HG03439 (cell line): ENCODE data around the gene B9D1.

Source experiments
- ATAC-seq: cut with Tn5 transposase; IDR thresholded peaks from one replicate; pipeline ENCODE4 v1.9.1; 2021; ENCODE audit warnings: mild to moderate bottlenecking, moderate library complexity; ENCODE audit not compliant: unreplicated experiment

The B9D1 gene

DNA sequence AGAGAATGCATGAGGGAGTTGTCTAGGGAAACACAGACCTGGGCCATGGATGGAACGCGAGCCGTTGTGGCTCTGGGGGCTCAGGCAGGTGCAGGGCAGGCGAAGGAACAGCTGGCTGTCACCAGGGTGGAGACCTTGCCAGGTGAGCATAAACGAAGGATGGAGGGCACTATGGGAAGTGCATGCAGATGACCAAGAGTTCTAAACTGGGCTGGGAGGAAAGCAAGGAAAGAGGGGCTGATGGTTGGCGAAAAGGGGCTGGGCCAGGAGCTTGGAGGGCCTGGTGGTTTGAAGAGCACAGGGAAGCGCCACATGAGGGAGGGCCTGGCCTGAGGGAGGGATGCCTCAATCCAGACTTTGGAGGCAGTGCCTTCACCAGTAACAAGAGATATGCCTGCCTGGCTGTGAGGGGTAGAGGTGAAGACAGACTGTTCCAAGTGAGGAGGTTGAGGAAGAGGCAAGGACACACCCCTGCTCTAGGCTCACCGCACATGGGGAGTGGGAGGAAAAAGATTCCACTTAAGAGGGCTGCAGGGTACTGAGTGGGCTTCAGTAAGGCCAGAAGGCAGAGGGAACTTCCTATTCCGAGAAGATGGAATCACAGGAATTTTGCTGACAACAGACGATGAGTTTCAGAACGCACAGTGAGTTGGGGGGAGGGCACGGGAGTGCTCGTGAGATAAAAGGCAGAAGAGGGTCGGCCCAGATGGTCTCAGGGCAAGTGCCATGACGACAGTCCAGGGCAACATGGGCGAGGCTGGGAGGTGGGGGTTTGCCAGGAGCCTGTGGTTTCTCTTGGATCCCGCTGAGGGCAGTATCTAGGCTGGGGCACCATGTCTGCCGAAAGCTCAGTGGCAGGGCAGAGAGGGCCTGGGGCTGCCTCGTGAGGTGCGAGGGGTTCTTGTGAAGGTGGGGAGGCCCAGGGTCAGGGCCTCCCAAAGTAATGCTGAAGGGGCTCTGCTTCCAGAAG is 20.6 kb downstream of the B9D1 start:
- no peak for ATAC-seq

DNA sequence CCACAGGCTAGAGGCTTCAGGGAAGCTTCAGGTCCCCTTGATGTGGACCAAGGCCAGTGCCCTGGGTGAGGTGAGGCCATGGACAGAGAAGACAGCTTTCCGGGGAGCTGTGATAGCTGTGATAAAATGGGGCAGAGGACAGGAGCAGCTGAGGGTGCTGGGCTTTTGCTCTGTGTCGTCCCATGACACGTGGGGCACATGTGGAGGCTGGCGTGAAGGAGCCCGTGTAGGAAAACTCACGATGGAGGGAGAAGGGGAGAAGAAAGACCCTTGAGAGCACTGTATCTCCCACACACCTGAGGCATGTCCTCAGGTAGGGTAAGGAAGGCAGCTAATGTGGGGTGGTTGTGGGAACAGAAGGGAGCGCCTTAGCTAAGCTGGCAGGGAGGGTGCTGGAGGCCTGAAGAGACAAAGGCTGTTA is 21.3 kb downstream of the B9D1 start:
- ATAC-seq, result no peak

DNA sequence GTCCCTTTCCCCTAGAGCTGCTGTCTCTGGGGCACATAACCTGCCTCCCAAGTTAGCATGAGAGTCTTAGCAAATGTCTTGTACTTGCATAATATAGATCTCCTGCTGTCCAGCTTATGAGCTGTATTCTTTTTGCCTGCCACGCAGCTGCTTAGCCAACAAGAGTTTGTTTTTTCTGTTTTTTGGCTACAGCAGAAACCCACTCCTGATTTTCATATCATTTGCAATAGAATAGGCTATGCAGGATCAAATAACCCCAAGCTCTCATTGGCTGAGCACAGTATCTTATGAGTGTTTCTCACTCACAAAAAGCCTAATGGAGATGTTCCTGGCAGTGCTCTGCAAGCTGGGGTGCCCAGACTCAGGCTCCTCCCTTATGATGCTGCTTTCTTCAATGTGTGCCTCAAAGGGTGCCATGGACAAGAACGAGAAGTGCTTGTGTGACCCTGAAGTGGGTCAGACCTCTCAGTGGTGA is 23.1 kb downstream of the B9D1 start:
- ATAC-seq, result no peak

DNA sequence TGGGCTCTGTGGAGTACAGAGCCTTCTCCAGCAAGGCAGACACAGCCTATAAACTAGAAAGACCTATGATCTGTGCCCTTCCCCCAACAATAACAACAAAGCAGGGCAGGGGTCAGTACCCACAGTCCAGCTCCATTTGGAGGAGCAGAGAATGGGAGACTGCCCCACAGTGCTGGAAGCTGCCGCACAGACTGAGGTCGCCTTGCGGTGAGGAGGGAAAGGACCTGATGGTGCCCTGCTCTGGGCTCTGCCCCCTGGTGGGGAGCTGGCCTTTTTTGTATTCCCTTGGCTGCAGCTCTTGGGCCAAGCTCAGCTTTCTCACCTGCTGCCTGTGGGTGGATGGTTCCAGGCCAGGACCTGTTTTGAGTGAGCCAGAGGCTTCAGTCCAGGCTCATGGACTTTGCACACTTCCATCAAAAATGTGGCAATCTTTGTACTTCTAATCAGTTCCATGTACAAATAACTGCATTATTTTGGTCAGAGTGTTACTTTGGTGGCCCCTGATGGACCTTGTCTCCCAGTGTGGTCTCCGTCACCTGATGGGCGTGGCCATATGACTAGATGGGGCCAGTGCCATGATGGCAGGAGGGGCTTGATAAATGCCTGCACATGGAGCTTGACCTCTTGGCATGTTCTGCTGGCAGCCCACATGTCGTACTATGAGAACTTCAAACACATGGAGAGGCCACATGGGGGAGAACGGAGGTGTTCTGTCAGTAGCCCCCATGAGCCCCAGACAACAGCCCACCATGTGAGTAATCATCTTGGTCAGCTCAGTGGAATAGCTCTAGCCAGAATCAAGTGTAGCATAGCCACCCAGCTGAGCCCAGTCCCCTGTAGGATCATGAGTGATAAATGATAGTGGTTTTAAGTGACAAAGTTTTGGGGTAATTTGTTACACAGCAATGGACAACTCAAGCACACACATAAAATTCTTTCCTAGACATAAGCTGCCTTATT is 24.2 kb downstream of the B9D1 start:
- ATAC-seq, result no peak

DNA sequence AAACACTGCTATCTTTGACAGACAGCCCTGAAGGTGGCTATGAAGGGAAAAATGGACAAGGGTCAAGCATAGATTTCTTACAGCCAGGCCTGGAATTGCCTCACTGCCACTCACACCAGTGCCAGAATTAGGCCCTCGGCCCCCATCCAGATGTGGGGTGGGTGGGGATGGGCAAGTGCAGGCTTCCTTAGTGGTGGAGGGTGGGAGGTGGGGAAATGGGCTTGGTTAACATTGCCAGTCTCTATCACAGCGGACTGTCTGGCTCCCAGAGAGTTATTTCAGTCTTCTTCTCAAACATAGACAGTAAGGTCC is 24.9 kb downstream of the B9D1 start:
- no peak for ATAC-seq

DNA sequence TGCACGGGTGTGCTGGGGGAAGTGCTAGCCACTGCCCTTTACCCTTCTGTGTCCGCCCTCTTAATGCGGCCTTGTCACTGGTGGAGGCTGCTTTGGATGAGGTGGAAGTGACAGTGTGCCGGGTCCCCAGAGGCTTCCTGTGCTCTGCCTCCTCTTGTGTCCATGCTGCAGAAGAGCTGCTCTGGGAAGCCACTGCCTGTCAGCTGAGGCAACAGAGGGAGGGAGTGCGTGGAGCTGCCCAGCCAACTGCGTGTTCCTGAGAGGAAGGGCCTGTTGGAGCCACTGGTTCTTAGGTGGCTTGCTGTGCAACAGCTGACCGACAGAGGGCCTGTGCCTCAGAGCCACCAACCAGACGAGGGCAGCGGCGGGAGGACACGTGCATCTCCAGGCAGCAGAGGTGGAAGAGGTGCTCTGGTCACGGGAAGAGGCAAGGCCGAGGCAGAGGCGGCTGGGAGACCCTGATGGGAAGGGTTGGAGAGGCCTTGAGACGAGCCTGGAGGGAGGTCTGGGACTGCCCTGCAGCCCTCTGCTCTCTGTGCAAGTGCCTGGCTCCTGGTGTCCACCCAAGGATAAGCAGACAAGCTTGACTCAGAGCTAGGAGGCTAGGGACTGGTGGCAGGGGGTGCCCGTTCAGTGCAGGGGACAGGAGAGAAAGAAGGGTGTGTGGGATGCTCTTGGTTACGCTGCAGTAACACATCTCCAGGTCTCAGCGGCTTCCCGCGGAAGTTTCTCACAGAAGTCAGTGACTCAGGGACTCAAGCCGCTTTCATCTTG is 25.4 kb downstream of the B9D1 start:
- no peak for ATAC-seq

DNA sequence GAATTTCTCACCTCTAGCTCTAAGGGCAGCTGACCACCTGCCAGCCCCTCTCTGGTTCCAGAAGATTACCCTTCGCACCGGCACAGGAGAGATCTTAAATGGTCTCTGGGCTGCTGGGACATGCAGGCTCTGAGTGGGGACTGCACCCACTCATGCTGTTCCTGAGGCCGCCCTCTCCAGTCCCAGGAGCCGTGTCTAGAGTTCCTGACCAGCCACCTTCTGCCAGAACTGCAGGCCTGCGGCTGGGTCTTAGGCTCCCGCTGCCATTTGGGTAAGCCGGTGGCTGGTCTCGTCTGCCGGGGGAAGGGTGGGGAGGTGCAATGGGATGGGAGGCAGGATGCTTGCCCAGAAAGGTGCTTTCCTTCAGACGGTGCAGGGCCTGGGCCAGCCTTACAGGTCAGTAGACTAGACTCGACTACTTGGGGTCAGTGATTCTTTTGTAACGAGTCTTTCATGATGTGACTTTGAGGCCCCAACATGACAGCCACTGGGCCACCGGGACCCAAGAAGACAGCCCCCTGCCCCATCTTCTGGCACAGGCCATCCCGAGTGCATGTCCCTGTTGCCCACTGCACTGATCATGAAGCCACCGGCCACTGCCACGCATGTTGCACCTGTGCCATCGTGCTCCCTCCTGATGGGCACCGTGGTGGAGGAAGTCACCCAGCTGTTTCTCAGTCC is 26.4 kb downstream of the B9D1 start:
- no peak for ATAC-seq

DNA sequence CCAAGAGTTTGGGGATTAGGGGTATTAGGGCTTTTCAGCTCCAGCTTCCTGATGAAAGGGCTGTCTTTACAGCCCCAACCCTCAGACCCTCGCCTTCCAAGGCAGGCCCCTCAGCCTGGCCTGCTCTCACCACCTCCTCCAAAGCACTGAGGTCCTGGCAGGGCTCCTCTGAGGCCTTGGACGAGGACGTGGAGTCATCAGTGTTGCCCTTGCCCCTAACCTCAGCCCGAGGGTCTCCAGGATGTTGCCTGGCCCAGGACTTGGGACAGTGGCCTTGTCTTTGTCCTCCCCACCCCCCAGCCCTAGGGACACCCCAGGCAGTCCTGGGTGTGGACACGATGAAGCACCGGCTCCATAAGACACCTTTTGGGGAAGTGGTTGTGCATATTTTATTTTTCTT is 28.2 kb downstream of the B9D1 start:
- ATAC-seq, result no peak

DNA sequence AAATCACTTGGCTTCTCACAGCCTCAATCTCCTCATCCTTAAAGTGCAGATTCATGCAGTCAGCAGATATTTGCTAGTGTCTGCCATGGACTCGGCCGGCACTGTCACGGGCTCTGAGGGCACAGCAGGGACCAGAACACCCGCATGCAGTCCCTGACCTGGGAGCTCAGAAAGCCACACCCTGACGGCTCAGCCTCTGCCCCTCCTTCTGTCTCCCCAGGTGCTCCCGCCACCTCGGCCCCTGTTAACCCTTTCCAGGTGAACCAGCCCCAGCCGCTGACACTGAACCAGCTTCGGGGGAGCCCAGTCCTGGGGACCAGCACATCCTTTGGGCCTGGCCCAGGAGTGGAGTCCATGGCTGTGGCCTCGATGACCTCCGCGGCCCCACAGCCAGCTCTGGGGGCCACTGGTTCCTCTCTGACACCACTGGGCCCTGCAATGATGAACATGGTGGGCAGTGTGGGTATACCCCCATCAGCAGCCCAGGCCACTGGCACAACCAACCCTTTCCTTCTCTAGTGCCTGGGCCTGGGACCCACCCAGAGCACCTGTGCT is 28.7 kb downstream of the B9D1 start:
- no peak for ATAC-seq

DNA sequence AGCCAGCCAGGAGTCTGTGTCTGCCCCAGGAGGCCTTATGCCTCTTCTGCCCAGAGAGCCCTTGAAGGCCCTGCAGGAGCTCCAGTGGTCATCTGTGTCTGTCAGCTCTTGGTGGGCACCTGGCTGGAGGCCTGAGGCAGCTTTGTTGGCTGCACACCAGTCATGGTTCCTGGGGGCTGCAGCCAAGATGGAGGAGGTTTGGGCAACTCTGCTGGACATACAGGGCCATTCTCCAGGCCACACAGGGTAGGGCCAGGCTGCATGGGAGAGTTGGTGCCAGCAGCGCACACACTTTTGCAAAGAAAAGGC is 29.4 kb downstream of the B9D1 start:
- ATAC-seq, result no peak

DNA sequence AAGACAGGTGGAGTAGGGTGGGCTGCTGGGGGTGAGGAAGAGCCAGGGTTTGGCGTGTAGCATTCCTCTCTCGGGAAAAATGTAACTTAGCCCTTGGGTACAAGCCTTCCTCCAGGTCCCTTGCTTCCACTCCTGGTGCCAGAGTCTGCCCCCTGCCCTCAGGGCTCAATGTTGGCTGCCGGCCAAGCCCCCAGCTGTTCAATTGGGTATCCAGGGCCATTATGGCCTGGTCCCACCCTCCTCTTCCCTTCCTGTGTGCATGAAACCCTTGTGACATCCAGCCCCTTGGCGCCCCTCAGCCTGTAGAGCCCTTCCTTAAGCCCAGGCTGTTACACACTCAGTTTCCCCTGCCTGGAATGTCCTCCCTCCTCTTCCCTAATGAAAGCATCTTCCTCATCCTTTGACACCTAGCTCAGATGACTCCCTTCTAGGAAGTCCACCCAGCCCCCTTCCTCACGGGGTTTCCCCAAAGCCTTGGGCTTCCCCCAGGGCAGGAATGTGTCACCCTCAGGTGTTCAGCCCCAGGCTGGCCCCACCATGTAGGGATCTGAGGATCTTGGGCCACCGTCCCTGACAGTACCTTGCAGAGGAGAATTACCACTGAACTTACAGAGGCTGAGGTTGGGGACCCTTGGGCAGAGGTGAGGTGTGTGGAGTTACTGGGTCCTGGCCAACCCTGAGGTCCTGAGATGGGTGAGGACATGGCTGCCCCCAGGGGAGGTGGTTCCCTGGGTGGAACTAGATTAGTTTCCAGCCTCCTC is 30.0 kb downstream of the B9D1 start:
- ATAC-seq, result no peak

DNA sequence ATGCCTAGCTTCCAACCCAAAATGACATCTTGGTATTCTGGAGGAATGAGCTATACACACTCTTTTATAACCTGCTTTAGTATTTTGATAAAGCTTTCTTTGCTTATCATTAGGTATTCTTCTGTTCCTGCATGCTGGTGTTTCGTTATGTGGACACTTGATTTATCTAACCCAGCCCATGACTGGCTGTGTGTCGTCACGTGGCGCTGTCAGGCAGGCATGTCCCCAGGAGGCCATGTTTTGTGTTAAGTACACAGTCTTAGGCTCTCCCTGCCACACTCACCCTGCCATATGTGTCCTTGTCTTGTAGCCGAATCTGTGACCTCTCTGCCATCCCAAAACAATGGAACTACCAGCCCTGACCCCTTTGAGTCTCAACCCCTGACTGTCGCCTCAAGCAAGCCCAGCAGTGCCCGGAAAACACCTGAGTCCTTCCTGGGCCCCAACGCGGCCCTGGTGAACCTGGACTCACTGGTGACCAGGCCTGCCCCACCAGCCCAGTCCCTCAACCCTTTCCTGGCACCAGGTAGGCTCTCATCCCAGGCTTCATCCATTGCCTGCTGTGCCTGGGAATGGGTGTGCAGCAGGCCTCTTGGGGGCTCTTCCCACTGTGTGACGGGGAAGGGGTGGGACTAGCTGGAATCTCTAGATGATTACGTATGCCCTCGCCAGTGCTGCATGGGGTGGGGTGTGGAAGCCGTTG is 30.8 kb downstream of the B9D1 start:
- ATAC-seq, result no peak

DNA sequence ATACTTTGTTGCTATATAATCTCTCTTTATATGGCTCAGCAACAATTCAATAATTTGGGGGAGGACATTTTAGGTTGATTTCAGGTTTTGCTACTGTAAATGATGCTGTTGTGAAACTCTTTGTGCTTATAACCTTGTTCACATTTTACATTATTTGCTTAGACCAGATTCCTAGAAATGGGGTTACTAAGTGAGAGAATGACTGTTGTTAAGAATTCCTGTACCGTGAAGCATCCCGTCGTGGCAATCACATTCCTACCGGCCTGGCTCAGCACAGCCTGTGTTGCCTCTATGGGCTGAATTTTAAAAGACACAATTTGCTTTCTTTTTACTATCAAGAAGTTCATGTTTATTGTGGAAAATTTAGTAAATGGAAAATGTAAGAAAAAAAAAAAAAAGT is 31.4 kb downstream of the B9D1 start:
- ATAC-seq, result no peak

DNA sequence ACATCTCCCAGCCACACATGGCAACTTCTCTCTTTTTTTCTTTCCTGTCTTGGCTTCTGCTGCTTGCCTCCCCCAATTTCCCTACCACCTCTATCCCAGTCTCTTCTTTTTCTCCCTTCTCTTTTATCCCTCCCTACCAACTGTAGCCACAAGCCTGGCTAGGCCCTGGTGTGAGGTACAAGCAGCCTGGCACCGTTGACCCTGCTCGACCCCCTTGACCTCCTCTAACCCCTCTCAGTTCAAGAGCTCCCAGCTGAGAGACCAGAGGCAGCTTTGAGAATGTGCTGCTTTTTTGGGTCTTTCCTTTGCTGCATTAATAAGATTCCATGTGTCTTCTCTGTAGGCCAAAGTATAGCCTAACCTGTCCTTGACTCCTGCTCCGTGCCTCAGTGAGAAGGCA is 32.3 kb downstream of the B9D1 start:
- ATAC-seq, result no peak

DNA sequence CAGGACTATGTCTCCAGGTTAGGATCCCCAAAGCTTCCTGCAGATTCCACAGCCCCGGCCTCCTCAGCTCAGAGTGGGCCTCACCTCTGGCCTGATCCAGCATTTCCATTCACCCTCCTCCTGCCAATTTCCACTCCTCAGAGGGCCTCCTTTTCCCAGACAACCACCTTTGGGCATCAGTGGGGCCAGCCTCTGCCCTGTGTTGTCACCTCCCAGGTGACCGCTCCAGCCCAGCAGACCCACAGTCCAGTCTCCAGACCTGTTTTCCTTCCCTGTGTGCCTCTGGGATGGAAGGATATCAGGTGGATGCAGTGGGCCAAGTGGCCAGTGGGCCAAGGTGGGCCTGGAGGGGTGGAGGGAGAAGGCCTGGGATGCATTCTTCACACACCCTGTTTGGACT is 32.7 kb downstream of the B9D1 start:
- ATAC-seq, result no peak

DNA sequence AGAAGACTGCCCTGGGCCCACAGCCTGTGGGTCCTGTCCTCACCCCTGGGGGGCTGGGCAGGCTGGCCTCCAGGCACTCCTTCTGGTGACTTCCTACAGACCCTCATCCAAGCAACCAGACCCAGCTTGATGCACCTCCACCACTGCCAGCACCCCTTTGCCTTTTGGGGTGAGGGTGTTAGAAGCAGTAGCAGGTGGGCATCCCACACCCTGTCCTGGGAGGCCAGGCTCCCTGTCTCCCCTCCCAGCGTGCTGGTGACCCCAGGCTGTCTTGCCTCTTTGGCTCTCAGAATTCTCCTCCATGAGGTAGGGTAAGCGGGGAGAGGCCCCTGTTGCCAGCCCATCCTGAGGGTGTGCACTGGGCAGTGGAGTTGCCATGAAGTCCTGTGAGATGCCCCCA is 33.4 kb downstream of the B9D1 start:
- ATAC-seq, result no peak

DNA sequence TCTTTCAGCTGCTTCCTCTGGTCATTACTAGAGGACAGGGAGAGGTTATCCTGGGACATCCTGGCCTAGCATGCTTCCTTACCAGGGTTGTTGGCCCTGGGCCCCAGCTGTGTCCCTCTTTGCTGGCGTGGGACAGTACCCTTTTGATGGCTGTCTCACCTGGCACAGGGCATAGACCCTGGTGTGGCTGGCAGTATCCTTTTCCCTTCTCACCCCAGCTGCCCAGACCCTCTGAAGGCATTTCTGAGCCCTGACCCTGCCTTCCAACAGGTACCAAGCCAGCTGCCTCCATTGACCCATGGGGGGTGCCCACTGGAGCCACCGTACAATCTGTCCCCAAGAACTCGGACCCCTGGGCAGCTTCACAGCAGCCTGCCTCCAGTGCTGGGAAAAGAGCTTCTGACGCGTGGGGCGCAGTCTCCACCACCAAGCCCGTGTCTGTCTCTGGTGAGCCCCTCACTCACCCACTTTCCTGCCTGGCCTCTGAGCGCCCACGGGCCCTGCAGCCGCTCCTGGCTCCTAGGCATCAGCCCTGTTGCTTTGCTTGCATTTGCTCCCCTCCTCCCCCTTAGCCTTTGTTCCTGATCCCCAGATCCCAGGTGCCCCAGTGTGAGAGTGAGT is 34.0 kb downstream of the B9D1 start:
- no peak for ATAC-seq

DNA sequence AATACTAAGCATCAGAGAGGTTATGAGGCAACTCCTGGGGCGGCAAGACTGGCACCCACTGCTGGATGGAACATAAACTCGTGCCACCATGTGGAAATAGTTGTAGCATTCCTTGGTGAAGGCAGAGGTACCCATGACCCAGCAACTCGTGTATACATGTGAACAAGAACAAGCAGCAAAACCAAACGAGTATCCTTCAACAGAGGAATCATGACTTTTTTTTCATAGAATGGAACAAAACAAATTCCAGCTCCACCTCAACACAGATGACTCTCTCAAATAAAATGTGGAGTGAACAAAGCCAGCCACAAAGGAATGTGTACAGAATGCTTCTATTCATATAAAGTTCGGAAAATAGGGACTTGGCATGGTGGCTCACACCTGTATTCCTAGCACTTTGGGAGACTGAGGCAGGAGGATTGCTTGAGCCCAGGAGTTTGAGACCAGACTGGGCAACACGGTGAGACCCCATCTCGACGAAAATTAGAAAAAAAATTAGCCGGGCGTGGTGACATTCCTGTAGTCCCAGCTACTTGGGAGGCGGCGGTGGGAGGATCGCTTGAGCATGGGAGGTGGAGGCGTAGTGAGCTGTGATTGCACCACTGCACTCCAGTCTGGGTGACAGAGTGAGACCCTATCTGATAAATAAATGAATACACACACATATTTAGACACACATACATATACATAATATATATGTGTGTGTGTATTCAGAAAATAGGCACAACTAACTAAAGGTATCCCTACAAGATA is 35.3 kb downstream of the B9D1 start:
- ATAC-seq, result no peak
